KG1 (cell line): ENCODE measurements around the gene GABRD.

Experiments
- DNase-seq: peaks from one replicate; lab custom pipeline; 2025; lab: John Stamatoyannopoulos, UW

GABRD gene

DNA sequence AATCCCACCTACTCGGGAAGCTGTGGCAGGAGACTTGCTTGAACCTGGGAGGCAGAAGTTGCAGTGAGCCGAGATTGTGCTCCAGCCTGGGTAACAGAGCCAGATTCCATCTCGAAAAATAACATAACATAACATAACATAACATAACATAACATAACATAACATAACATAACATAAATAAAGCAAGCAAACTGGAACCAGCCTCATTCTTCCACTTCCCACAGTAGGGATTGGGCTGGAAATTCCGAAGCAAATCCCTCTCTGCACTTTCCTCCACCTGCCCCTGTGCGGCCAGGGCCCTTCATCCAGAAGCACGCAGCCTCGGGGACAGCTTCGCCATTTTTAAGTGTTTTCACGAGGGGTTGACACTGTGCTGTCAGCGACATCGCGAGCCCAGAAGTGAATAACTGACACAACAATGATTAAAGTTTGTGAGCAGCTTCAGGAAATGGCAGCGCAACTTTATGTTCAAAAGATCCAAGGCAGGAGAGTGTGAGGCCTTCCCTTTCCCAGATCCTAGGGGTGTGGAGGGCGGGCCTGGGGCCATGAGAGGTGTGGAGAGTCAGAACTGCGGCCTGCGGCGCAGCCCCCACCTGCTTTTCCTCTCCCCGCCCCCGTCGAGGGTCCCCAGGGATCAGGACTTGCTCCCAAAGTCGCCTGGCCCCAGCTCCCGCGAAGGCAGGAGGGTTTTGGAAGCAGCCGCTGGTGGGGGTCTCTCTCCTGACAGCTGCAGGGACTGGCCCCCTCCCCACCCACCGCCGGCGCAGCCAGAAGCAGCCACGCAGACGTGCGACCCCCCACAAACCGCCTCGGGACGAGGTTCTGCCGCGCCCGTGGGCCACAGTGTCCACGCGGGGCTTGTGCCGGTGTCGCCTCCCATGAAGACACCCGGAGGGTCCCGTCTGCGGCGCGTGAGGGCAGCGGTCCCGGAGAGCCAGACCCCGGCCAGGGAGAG, 651 bp upstream of the GABRD start:
- no peak for DNase-seq

DNA sequence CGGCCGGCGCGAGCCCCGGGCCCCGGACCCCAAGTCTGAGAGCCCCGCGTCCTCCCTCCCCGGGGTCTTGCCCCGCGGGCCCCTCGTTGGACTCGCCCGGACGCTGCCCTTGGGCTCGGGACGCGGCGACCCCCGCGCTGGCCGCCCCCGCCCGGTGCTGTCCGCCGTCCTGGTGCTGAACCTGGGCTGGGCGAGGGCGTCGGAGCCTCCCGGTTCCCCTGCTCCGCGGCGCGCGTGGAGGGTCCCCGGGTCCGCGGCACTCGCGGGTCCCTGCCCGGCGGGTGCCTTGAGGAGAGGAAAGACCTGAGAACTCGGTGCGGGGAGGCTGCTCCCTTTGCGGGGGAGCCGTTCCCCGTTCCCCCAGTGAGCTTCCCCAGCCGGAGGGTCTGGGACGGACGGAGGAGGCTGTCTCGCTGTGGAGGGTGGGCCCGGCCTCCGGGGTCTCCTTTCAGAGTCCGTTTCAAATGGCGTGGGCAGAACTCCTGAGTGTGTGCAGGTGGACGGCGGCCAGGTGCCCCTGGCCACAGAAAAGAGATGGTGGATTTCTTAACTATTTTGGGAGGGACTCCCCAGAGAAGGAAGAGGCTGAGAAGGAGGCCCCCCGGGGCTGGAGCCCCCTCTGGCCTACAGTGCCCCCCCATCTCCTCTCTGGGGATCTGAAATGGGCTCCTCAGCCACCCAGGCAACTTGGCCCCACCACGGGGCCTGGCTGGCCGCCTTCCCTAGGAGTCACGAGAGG, 595 bp downstream of the GABRD start:
- DNase-seq: no peak

DNA sequence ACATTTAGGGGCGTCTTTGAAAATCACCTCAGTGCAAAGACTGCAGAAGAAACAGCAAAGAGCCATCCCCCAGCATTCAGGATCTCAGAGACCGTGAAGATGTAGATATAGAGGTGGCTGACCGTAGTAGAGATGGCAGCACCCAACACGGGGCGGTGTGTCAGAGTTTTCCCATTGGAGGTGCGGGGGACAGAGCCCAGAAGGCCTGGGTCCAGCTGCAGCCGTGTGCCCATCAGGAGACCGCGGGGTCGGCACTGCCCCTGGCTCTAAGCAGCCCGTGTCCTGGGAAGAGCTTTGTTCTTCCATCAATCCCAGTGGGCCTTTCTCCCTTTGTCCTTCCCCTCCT, 1.1 kb downstream of the GABRD start:
- DNase-seq: no peak

DNA sequence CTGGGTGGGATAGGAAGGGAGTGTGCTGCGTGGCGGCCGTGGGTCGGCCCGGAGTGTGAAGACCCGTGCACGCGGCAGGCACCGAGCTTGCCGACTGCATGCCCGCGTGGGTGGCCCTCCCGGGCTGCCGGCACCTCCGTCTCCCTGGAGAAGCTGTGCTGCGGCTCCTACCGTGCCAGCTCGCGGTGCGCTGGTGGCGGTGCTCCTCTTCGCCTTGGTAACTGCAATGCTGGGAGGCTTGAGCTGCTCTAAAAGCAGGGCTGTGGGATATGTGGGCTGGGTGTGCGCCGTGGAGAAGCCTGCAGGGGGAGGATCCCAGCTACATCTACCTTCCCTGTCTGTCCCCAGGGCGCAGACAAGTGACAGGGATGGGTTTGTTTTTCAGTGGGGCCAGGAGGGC, 2.4 kb downstream of the GABRD start:
- no peak for DNase-seq

DNA sequence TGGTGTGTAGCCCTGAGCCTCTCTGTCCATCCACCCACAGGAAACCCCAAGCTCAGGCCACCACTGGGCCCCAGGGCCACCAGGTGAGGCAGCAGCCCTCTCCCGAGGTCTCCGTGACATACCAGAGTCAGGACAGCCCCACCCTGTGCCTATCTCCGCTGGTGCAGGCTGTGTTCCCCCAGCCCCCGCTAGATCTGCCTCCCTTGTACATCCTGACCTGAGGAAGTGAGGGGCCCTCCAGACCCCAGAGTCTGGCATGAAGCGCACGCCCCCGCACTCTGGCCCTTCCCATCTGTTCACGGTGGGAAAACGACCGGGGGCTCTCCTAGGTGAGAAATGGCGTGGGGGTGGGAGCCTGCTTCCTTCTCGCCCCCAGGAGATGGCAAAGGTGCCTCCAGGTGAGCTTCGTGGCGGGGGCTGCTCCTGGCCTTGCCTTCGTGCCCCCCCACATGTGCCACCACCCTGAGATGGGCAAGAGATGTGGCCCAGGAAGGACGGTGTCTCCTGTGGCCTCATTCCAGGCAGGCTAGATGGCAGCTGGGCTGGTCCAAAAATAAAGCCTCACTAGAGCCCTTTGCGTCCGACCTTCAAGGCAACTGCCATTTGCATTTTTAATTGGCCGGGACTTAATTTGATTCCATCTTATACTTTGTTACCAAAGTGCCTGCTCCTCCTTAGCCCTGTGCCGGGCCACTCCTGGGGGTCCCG, 3.1 kb downstream of the GABRD start:
- no peak for DNase-seq

DNA sequence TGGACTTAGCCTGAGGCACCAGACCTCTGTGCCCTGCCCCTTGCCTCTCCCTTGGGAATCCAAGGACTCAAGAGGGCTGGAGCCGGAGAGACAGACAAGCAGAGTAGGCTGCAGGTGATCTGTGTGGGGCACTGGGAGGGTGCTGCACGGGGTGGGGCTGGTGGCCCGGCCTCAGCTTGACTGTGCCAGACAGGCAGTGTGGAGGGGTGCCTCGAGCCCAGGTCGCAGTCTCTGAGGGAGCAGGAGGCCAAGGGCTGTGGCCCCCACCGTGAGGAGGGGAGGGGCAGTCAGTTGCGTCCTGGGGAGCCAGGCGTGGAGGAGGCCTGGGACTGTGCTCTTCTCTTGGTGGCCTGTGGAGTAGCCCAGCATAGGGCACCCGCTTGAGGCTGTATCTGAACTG, 4.0 kb downstream of the GABRD start:
- no peak for DNase-seq

DNA sequence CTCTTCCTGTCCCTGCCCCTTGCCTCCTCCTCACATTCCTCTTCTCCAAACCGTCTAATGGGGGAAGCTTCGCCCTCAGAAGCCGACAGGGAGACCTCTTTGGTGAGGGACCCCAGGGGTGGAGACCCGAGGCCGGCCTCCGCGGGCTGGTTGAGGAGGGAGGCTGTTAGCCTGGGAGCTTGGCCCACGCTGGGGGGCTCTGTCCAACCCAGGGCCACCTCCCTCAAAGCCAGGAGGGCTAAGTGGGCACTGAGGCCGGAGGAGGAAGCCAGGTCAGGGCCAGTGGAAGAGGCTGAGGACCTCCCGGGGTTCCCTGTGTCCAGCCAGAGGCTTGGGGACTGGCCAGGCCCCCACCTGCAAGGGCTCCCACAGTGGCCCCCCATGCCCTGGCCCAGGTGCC, 5.3 kb downstream of the GABRD start:
- no peak for DNase-seq

DNA sequence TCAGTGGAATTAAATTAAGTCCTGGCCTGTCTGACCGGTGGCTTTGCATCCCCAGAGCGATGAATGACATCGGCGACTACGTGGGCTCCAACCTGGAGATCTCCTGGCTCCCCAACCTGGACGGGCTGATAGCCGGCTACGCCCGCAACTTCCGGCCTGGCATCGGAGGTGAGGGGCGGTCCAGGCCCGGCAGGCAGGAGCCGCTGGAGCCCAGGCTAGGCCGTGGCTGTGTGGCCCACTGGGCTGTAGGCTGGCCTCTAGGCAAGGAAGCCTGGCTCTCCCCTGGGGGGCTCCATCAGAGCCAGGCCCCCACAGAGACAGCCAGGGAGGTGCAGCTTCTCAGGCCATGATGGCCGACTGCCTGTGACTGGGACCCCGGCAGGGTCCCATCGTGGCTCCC, 5.7 kb downstream of the GABRD start:
- DNase-seq: no peak

DNA sequence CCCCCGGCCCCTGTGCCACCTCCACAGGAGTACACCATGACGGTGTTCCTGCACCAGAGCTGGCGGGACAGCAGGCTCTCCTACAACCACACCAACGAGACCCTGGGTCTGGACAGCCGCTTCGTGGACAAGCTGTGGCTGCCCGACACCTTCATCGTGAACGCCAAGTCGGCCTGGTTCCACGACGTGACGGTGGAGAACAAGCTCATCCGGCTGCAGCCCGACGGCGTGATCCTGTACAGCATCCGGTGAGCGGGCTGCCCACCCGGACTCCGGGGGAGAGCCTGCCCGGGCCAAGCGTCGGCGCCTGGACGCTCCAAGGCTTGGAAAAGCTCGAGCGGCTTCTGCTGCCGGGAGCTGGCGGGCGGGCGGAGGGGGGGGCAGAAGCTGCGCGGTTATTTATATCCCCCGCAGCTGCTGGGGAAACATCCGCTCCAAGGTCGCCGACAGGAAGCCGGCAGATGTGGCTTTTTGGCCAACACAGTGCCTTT, 6.4 kb downstream of the GABRD start:
- no peak for DNase-seq

DNA sequence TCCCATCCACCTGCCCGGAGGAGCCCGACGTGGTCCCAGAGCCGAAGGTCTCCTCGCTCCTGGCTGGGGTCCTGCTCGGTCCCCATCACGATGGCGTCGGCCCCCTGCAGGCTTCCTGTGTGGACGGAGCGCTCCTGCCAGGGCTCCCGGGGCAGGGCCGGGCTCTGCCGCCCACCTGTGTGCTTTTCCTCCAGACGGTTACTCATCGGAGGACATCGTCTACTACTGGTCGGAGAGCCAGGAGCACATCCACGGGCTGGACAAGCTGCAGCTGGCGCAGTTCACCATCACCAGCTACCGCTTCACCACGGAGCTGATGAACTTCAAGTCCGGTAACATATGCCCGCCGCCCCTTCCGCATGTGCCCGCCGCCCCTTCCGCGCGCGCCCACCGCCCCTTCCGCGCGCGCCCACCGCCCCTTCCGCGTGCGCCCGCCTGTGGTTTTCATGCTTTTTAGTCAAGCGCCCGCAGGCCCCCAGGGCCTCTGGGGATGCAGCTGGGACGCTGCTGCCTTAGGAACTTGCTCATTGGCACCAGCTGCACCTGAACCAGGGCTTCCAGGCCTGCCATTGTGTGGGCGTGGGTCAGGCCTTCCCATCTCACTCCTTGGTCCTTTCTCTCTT, 8.9 kb downstream of the GABRD start:
- no peak for DNase-seq

DNA sequence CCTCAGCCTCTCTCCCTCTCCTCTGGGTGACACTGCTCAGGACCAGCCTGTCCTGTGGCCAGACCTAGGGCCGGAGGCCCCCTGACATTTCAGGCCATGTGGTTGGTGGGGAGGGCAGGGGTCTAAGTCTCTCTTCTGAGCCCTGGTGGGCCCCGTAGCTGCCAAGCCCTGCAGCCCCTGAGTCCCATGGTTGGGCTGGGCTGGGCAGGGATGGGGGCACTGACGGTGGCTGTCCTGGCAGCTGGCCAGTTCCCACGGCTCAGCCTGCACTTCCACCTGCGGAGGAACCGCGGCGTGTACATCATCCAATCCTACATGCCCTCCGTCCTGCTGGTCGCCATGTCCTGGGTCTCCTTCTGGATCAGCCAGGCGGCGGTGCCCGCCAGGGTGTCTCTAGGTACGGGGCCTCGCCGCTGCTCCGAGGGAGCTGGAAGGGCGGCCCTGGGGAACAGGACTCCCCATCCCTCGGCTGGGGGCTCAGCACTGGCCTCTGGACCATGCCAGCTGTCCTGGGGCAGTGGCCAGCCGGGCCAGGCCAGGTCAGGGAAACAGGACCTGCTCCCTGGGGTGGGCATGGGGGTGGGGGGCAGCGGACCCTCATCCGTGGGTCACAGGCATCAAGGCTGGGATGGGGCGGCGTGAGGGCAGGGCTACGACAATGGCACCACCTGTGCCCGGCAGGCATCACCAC, 9.9 kb downstream of the GABRD start:
- DNase-seq: no peak

DNA sequence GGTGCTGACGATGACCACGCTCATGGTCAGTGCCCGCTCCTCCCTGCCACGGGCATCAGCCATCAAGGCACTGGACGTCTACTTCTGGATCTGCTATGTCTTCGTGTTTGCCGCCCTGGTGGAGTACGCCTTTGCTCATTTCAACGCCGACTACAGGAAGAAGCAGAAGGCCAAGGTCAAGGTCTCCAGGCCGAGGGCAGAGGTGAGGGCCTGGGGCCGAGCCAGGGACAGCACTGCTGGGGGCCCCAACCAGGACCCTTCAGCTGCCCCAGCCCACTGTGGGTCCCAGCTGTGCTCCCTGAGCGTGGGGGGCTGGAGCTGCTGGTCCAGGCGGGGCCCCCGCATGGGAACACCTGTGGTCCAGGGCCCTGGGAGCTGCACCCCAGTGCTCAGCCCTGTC, 10.4 kb downstream of the GABRD start:
- no peak for DNase-seq

DNA sequence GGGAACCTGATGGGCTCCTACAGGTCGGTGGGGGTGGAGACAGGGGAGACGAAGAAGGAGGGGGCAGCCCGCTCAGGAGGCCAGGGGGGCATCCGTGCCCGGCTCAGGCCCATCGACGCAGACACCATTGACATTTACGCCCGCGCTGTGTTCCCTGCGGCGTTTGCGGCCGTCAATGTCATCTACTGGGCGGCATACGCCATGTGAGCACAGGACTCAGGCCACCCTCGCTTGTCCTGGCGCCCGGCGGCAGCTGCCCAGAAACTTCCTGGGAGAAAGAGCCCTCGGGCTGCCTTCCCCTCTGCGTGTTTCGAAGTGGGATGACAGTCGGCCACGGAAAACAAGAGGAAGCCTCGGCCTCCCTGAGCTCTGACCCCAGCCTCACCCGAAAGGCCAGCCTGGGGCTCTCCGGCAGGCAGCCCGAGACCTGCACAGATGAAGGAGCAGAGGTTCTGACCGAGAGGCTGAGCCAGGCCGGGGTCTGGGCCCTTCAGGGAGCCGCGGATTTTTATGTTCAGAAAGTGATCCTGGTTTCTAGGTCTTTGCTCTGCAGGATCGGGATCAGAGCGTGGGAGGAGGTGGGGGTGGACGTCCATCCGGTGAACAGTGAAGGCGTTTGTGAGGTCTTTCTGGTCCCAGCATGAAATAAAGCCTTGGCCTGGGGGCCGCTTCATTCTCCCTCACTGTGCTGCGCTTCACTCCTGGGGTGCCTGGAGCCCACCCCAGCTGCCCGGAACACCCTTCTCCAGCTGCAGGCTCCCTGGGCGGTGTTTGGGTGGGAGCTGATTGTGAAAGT, 11.1 kb downstream of the GABRD start:
- no peak for DNase-seq

DNA sequence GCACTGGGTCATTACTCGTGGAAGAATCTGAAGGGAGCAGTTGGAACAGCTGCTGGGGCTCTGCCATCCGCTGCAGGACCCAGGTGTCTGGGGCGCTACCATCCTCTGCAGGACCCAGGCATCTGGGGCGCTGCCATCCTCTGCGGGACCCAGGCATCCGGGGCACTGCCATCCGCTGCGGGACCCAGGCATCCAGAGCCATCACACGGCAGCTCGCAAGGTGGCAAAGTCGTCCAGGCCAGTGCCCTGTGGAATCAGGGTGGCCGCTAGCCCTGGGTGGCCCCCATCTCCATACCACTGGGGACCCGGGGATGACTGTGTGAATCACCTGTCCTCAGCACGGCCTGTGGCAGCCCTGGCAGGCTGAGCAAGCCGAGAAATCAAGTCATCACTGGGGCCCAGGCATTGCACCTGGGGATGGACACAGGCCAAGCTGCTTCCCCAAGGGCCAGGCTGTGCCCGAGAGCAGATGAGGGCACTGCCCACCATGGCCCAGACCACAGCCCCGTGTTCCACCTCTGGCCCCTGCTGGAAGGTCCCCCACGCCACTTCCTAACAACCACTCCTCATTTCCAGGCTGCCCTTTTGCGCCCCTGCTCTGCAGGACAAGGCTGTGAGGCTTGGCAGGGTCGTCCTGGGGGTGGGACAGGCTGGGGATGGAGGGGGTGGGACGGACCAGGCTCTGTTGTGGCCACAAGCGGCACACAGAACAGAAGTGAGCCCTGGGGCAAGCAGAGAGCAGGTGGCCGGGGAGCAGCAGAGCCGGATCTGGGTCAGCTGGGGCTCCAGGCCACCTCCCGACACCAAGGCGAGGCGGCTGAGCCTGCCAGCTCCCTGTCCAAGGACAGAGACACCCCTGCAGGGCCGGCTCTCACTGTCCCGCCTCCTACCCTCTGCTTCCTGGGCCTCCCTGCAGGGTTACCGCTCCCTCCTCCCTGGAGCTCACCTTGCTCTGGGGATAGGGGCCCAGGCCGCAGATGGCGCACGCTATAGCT, 12.7 kb downstream of the GABRD start:
- no peak for DNase-seq

DNA sequence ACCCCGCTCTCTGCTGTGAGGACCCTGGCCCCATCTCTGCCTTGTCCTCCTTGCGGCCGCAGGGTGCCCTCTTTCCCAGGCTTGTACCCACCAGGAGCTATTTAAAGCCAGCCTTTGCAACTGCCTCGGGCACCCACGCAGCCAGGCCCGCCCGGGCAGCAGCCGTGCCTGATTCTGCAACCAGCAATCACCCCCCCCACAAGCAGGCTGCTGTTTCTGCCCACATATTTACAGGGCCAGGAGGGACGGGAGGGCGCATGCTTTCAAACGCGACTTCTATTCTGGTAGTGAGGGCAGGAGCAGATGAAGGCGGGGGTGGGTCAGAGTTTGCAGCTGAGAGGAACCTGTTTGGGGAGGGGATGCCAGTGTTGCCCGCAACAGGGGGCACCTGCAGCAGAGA, 13.6 kb downstream of the GABRD start:
- DNase-seq: no peak

DNA sequence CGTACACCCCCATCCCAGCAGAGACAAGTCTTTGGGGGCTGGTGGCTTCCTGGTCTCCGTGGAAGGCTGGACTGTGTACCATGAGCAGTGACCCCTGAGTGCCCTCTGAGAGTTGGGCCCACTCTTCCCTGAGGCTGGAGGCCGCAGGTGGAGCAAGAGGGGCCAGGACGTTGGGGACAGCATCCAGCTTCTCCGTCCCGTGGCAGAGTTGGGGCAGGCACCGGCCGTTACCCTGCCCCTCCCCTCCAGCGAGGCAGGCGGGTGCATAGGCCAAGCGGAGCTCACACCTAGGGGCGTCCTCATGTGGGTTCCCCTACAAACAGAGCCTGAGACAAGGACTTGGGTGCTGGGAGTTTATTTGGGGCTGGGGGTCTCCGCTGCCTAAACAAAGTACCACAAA, 14.0 kb downstream of the GABRD start:
- DNase-seq: no peak

DNA sequence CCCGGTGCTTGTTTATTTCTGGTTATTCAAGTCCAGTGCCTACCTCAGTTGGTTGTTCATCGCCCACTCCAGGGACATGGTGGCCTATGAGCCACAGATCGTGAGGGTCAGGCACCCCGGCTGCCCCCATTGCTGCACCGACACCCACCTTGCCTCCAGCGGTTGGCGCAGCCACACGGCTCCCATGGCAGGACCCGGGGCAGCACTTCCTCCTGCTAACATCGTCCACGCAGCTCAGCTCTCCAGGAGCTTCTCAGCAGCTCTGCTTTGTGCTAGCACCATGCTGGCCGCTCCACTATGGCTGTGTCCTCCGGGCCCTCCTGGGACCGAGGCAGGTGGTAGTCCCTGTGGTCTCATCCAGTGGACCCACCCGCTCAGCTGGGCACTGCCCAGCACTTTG, 17.1 kb downstream of the GABRD start:
- no peak for DNase-seq

DNA sequence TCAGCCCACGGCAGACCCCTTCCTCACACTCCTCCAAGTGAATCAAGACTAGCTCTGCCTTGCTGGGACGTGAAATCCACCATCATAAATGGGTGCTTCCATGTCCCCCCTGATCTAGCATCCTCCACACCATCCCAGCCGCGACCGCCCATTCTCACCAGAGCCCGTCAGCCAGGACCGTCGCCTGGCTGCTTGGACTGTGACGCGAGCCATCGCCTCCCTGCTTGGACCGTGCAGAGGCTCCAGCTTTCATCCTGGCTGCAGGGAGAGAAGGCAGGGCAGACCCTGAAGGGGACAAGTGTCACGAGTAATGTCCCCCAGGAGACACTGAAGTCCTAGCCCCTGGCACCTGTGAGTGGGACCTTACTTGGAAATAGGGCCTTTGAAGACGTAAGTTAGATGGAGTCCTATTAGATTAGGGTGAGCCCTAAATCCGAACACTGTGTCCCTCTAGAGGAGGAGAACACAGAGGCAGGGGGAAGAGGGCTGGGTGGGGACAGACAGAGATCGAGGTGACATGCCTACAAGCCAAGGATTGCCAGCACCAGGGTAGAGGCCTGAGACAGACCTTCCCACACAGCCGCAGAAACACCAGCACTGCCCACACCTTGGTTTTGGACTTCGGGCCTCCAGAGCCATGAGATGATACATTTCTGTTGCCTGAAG, 18.3 kb downstream of the GABRD start:
- DNase-seq: no peak

DNA sequence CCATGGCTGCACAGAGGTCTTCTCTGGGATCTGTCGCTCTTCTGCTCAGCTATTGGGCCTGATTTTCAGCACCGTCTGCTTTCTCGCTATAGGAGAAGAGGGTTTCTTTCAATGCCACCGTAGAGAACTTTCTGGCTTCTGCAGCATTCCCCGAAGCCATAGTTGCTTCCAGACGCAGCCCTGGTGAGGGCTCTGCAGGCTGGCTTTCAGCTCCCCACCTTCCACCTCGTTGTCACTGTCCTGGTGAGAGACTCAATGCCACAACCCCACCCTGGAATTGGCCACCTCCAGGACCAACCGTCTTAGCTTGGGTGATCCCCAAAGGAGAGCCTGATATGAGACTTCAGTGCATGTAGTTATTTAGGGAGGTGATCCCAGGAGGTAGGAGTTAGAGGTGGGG, 19.1 kb downstream of the GABRD start:
- DNase-seq: no peak
